A673 (cell line): ENCODE results near the gene CDH20. TPM values are rescaled to one million over a fixed set of nuclear protein-coding genes. Genes with fewer than 3 reads are reported as not detected.

Source experiments
- BruUV-seq: library from RNA; stranded (reverse); fragments of 400-500 nt; replicated peaks from 2 replicates; lab custom pipeline; 2021; lab: Mats Ljungman, UMichigan
- CTCF ChIA-PET: fragments of 300-600 bp; sonication (Branson Sonifier 250); formaldehyde crosslinking; loops from one replicate; lab custom pipeline; 2022; ENCODE audit warnings: antibody characterized with exemption; lab: Charles Lee
- POLR2A ChIA-PET: fragments of 300-600 bp; sonication (Branson Sonifier 250); formaldehyde crosslinking; loops from one replicate; lab custom pipeline; 2022; ENCODE audit warnings: antibody characterized with exemption; ENCODE audit not compliant: low non-redundant PET; lab: Charles Lee
- DNase-seq: peaks from one replicate; pipeline ENCODE4 v3.0.0-alpha.2; 2015; ENCODE audit warnings: low spot score
- H3K27ac ChIP-seq: fragments of 200-600 bp; sonication (generic); 2 replicates; pipeline ENCODE4 v1.5.1; 2016; ENCODE audit warnings: mixed run types, low read depth, mild to moderate bottlenecking, mixed read lengths, antibody characterized with exemption, low read length; ENCODE audit not compliant: poor library complexity, severe bottlenecking
- H3K27me3 ChIP-seq: fragments of 200-600 bp; sonication (generic); replicated peaks from 2 replicates; pipeline ENCODE4 v1.6.1; 2017; ENCODE audit warnings: mixed run types, low read depth, mild to moderate bottlenecking, mixed read lengths, antibody characterized with exemption, low read length; ENCODE audit not compliant: insufficient read depth, poor library complexity
- H3K36me3 ChIP-seq: fragments of 200-600 bp; sonication (generic); 2 replicates; pipeline ENCODE4 v1.6.1; 2016; ENCODE audit warnings: mixed run types, mild to moderate bottlenecking, mixed read lengths, antibody characterized with exemption, low read length; ENCODE audit not compliant: insufficient read depth, poor library complexity, severe bottlenecking
- H3K4me1 ChIP-seq: fragments of 200-600 bp; sonication (generic); 2 replicates; pipeline ENCODE4 v1.6.1; 2017; ENCODE audit warnings: mixed run types, mild to moderate bottlenecking, mixed read lengths, antibody characterized with exemption, low read length; ENCODE audit not compliant: insufficient read depth, poor library complexity, severe bottlenecking
- H3K4me3 ChIP-seq: fragments of 200-600 bp; sonication (generic); 2 replicates; pipeline ENCODE4 v1.5.1; 2016; ENCODE audit warnings: low read depth, mixed run types, mild to moderate bottlenecking, mixed read lengths, low read length; ENCODE audit not compliant: poor library complexity, severe bottlenecking
- H3K9me3 ChIP-seq: fragments of 200-600 bp; sonication (generic); 2 replicates; pipeline ENCODE4 v1.6.1; 2016; ENCODE audit warnings: mixed run types, low read depth, mild to moderate bottlenecking, mixed read lengths, antibody characterized with exemption, low read length; ENCODE audit not compliant: poor library complexity, severe bottlenecking
- CTCF ChIP-seq: fragments of 300-800, 200-600 bp; sonication (generic); conservative IDR thresholded peaks from 2 replicates; pipeline ENCODE4 v1.5.1; 2017; ENCODE audit warnings: low read depth, mild to moderate bottlenecking, antibody characterized with exemption, low read length, moderate library complexity, mixed read lengths
- EZH2 ChIP-seq: fragments of 200-600 bp; sonication (generic); IDR thresholded peaks from 2 replicates; pipeline ENCODE4 v1.6.1; 2017; ENCODE audit warnings: borderline replicate concordance, low read depth, mild to moderate bottlenecking, mixed read lengths, antibody characterized with exemption, low read length; ENCODE audit not compliant: poor library complexity, severe bottlenecking
- intact Hi-C: fragments of 100-400 bp; cut with micrococcal nuclease; formaldehyde crosslinking; loops from one replicate; pipeline ENCODE4 v1.10.0; 2022; ENCODE audit not compliant: unreplicated experiment
- total RNA-seq: library from RNA; stranded (reverse); gene quantifications from 2 replicates; pipeline ENCODE4 v1.2.3, GENCODE V29; 2021

The CDH20 gene
- total RNA-seq, 1 experiment from 2014 or later = 0.21 TPM

- Histone ChIP-seq H3K27ac (no peak overlapping the region), H3K9me3 (no peaks in the 10 kb centered on the region), H3K36me3 (no peaks in the 10 kb centered on the region), H3K4me3 (no peak overlapping the region), H3K27me3 (no peaks in the 10 kb centered on the region), H3K4me1 (peaks cover 42% of the 10 kb centered on the region)
- TF ChIP-seq EZH2 (no peak), CTCF (no peak)
- DNase-seq = no peak
- POLR2A ChIA-PET = no interaction called here
- CTCF ChIA-PET = no interaction called here
- no TSS peak for BruUV-seq
- intact Hi-C loops = no loop called here
Observed at GRCh38 chr18:61591253-61591652, 258.0 kb downstream of the CDH20 start.

GRCh38 chr18:61595615-61596251 is 262.5 kb downstream of the CDH20 start:
- BruUV-seq = no TSS peak
- no peaks in the 10 kb centered on the region for H3K27me3 ChIP-seq
- peak overlapping the region; percentile 28 for H3K27ac ChIP-seq
- ChIA-PET POLR2A (no interaction called here), CTCF (interaction anchor here (0.8 kb wide), 1 partner anchor 13 kb away, joined by 3 read pairs; no protein-coding TSS in a partner anchor)
- peak overlapping the region; percentile 4 for H3K4me3 ChIP-seq
- intact Hi-C loops = no loop called here
- H3K4me1 ChIP-seq = peaks cover 36% of the 10 kb centered on the region
- no peak for DNase-seq
- TF ChIP-seq EZH2 (no peak), CTCF (no peak)
- H3K36me3 ChIP-seq = no peaks in the 10 kb centered on the region
- H3K9me3 ChIP-seq = no peaks in the 10 kb centered on the region

GRCh38 chr18:61596296-61596695 is 263.1 kb downstream of the CDH20 start:
- ChIA-PET POLR2A (no interaction called here), CTCF (interaction anchor here (0.8 kb wide), 1 partner anchor 14 kb away, joined by 3 read pairs; no protein-coding TSS in a partner anchor)
- Histone ChIP-seq H3K27ac (peak overlapping the region; percentile 28), H3K36me3 (no peaks in the 10 kb centered on the region), H3K9me3 (no peaks in the 10 kb centered on the region), H3K4me3 (peak overlapping the region; percentile 4), H3K27me3 (no peaks in the 10 kb centered on the region), H3K4me1 (peaks cover 36% of the 10 kb centered on the region)
- BruUV-seq = no TSS peak
- no peak for DNase-seq
- intact Hi-C loops = no loop called here
- no peak for TF ChIP-seq EZH2
- no peak for TF ChIP-seq CTCF
